GM10266 (cell line): ENCODE results near the gene GCHFR.

Experiments
- DNase-seq: peaks from one replicate; pipeline ENCODE4 v3.0.0; 2012; ENCODE audit errors: extremely low spot score
- TF ChIP-seq, protein P1 (sequence below): IDR thresholded peaks from 2 replicates; pipeline ENCODE4 v1.5.1; 2012; ENCODE audit warnings: mild to moderate bottlenecking, low read depth; ENCODE audit not compliant: control insufficient read depth, insufficient read depth; ENCODE audit errors: missing control alignments

Gene GCHFR

GRCh38 chr15:40771242-40771641, 7.4 kb downstream of the GCHFR start:
- no peak for DNase-seq
- TF ChIP-seq, protein P1, sequence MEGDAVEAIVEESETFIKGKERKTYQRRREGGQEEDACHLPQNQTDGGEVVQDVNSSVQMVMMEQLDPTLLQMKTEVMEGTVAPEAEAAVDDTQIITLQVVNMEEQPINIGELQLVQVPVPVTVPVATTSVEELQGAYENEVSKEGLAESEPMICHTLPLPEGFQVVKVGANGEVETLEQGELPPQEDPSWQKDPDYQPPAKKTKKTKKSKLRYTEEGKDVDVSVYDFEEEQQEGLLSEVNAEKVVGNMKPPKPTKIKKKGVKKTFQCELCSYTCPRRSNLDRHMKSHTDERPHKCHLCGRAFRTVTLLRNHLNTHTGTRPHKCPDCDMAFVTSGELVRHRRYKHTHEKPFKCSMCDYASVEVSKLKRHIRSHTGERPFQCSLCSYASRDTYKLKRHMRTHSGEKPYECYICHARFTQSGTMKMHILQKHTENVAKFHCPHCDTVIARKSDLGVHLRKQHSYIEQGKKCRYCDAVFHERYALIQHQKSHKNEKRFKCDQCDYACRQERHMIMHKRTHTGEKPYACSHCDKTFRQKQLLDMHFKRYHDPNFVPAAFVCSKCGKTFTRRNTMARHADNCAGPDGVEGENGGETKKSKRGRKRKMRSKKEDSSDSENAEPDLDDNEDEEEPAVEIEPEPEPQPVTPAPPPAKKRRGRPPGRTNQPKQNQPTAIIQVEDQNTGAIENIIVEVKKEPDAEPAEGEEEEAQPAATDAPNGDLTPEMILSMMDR, result no peak

DNA sequence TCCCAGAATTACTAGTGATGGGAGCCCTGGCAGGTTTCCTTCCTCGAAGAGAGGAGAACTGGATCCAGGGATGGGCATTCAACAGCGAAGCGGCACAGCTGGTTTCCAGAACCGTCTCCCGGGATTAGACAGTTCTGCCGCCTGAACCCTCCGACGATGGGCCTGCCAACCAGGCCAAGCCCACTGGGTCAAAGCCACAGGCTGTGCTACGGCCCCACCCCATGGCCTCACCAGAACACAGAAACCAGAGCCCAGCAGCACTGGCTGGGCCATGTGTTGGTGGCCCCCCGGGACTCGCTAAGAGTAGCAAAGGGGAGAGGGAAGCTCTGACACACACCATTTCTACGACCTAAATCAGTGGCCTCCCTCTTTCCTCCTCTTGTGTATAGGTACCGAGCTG, 8.1 kb downstream of the GCHFR start:
- TF ChIP-seq, protein P1, result no peak
- no peak for DNase-seq

DNA sequence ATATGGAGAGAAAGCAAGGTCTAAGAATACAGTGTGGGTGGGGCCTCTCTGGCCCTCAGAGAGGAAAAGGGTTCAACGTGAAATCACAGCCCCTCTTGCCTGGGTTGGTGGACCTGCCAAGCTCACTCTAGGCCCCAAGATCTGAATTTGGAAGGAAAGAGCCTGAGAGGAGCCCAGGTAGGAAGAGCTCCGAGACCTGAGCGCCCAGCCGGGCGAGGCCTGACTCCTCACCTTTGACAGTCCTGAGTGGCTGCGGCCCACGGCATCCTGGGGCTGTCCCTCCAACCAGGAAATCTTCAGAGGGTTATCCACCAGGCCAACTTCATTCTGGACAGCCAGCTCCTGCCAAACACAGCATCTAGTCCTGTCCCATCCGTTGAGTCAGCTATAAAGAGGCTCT, 9.6 kb downstream of the GCHFR start:
- no peak for DNase-seq
- TF ChIP-seq, protein P1, result no peak

DNA sequence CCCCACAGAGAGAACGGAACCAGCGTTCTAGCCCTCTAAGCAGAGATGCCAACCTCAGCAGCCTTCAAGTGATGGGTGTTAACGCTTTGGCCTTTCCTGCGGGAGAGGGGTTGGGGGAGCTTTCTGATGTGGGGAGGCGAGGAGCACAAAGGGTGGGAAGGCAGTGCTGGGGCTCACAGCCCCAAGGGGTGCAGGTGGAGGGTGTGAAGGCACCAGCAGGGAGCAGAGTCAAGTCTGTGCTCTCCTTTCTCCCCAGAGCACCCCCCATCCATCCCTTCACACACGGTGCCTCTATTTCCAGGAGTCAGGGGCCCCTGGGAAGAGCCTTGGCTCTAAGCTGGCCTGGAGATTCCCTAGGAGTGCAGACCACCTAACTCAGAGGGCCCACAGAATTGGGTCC, 10.0 kb downstream of the GCHFR start:
- TF ChIP-seq, protein P1, result no peak
- no peak for DNase-seq

DNA sequence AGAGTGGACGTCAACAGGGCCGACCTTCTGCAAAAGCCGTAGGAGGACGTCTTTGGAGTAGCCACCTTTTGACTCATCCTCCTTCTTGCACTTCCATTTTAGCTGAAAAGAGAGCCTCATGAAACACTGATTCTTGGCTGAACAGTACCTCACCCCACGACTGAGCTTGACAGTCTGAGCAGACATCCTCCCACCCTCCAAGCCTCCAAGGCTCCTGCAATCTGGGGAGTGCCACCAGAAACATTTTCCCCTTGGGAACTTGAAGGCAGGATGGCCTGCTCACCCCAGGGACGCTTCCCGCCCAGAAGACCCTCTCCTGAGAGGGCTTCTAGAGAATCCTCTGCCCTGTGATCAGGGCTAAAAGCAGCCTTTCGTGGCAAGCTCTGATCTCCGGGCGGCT, 11.1 kb downstream of the GCHFR start:
- TF ChIP-seq, protein P1, result no peak
- no peak for DNase-seq

- no peak for DNase-seq
These were observed 12.1 kb downstream of the GCHFR start for GRCh38 chr15:40775740-40776536.

More at GRCh38 chr15:40775740-40776536, 12.1 kb downstream of the GCHFR start:
- TF ChIP-seq, protein P1, result no peak
